Loucy (cell line): ENCODE measurements around the gene BCO2.
A peak's percentile ranks its signal among the peaks of the same experiment; 100 is the strongest.

Experiments used
- H2AFZ ChIP-seq: fragments of 200-600 bp; sonication (generic); 2 replicates; pipeline ENCODE4 v1.6.0; 2016; ENCODE audit warnings: antibody characterized with exemption, mild to moderate bottlenecking, low read length, moderate library complexity
- H3F3A ChIP-seq: fragments of 200-600 bp; 2 replicates; pipeline ENCODE4 v1.6.0; 2016; ENCODE audit warnings: antibody characterized with exemption, low read depth, mild to moderate bottlenecking
- H3K27me3 ChIP-seq: fragments of 200-600 bp; sonication (generic); 2 replicates; pipeline ENCODE4 v1.6.1; 2014; ENCODE audit warnings: low read length, mild to moderate bottlenecking; ENCODE audit not compliant: insufficient read depth, poor library complexity, severe bottlenecking
- H3K36me3 ChIP-seq: fragments of 200-600 bp; sonication (generic); 2 replicates; pipeline ENCODE4 v1.6.1; 2016; ENCODE audit warnings: low read length; ENCODE audit not compliant: insufficient read depth
- H3K4me1 ChIP-seq: fragments of 200-600 bp; sonication (generic); 2 replicates; pipeline ENCODE4 v1.5.1; 2014; ENCODE audit warnings: low read length, mild to moderate bottlenecking; ENCODE audit not compliant: insufficient read depth, poor library complexity, severe bottlenecking
- H3K4me2 ChIP-seq: fragments of 200-600 bp; sonication (generic); 2 replicates; pipeline ENCODE4 v1.6.0; 2014; ENCODE audit warnings: antibody characterized with exemption, low read length, low read depth, mild to moderate bottlenecking; ENCODE audit not compliant: poor library complexity, severe bottlenecking
- H3K4me3 ChIP-seq: fragments of 200-600 bp; sonication (generic); 2 replicates; pipeline ENCODE4 v1.5.1; 2014; ENCODE audit warnings: low read length, mild to moderate bottlenecking, mixed read lengths; ENCODE audit not compliant: poor library complexity, severe bottlenecking
- H3K79me2 ChIP-seq: fragments of 200-600 bp; sonication (generic); 2 replicates; pipeline ENCODE4 v1.6.1; 2014; ENCODE audit warnings: low read length; ENCODE audit not compliant: insufficient read depth
- H3K9ac ChIP-seq: fragments of 200-600 bp; sonication (generic); 2 replicates; pipeline ENCODE4 v1.6.0; 2014; ENCODE audit warnings: mild to moderate bottlenecking, low read depth, low read length, moderate library complexity; ENCODE audit not compliant: poor library complexity, severe bottlenecking
- H3K9me2 ChIP-seq: fragments of 200-600 bp; sonication (generic); replicated peaks from 2 replicates; pipeline ENCODE4 v1.6.1; 2016; ENCODE audit warnings: low read depth, low read length, mixed read lengths
- H3K9me3 ChIP-seq: fragments of 200-600 bp; sonication (generic); 2 replicates; pipeline ENCODE4 v1.6.1; 2014; ENCODE audit warnings: mild to moderate bottlenecking, antibody characterized with exemption, low read length, low read depth; ENCODE audit not compliant: insufficient read depth
- H4K20me1 ChIP-seq: fragments of 200-600 bp; sonication (generic); 2 replicates; pipeline ENCODE4 v1.6.0; 2014; ENCODE audit warnings: antibody characterized with exemption, low read length, mild to moderate bottlenecking; ENCODE audit not compliant: insufficient read depth, poor library complexity, severe bottlenecking
- EZH2phosphoT487 ChIP-seq: fragments of 200-600 bp; IDR thresholded peaks from 2 replicates; pipeline ENCODE4 v1.6.1; 2018; ENCODE audit warnings: antibody characterized with exemption, mild to moderate bottlenecking, moderate library complexity, borderline replicate concordance
- TF ChIP-seq, protein P1 (sequence below): fragments of 200-600 bp; sonication (generic); conservative IDR thresholded peaks from 2 replicates; pipeline ENCODE4 v1.5.1; 2014; ENCODE audit warnings: mild to moderate bottlenecking, antibody characterized with exemption, low read length

Gene BCO2

DNA sequence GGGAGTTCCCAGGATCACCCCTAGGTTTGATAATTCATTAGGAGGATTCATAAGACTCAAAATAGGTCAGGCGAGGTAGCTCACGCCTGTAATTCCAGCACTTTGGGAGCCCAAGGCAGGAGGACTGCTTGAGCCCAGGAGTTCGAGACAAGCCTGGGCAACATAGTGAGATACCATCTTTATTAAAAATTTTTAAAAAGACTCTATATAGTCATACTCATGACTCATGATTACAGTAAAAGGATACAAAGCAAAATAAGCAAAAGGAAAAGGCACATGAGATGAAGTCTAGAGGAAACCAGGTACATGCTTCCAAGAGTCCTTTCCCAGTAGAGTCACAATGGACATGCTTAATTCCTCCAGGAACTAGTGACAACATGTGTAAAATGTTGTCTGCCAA is 37.0 kb downstream of the BCO2 start:
- Histone ChIP-seq H2AFZ (no peak overlapping the region), H3K4me1 (peaks cover 16% of the 10 kb centered on the region), H3K79me2 (no peaks in the 10 kb centered on the region), H3K4me3 (no peak overlapping the region), H4K20me1 (no peaks in the 10 kb centered on the region), H3K27me3 (no peaks in the 10 kb centered on the region), H3K4me2 (peak overlapping the region; percentile 60), H3K9me2 (no peaks in the 10 kb centered on the region), H3K9ac (no peak overlapping the region), H3K36me3 (no peaks in the 10 kb centered on the region), H3F3A (no peaks in the 10 kb centered on the region), H3K9me3 (no peaks in the 10 kb centered on the region)
- TF ChIP-seq EZH2phosphoT487, result no peak
- TF ChIP-seq, protein P1, sequence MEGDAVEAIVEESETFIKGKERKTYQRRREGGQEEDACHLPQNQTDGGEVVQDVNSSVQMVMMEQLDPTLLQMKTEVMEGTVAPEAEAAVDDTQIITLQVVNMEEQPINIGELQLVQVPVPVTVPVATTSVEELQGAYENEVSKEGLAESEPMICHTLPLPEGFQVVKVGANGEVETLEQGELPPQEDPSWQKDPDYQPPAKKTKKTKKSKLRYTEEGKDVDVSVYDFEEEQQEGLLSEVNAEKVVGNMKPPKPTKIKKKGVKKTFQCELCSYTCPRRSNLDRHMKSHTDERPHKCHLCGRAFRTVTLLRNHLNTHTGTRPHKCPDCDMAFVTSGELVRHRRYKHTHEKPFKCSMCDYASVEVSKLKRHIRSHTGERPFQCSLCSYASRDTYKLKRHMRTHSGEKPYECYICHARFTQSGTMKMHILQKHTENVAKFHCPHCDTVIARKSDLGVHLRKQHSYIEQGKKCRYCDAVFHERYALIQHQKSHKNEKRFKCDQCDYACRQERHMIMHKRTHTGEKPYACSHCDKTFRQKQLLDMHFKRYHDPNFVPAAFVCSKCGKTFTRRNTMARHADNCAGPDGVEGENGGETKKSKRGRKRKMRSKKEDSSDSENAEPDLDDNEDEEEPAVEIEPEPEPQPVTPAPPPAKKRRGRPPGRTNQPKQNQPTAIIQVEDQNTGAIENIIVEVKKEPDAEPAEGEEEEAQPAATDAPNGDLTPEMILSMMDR, result no peak

DNA sequence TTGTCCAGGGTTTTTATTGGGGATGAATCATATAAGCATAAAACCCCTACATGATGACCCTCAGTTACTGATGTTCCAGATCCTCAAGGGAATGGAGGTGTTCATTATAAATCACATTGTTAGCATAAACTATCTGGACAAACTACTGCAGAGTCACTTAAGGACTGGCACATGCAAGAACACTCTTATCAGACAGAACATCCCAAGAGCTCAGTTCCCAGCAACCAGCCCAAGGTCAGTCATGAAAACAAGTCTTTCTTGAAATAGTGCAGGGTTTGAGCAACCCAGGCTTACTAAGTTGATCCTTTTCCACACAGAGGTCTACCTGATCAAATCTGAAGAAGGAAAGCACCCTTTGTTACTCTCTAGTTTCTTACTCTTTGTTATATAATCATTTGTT is 37.4 kb downstream of the BCO2 start:
- peaks cover 16% of the 10 kb centered on the region for H3K4me1 ChIP-seq
- H3K4me3 ChIP-seq, result no peak overlapping the region
- no peaks in the 10 kb centered on the region for H3F3A ChIP-seq
- H3K9me3 ChIP-seq, result no peaks in the 10 kb centered on the region
- H2AFZ ChIP-seq, result no peak overlapping the region
- H4K20me1 ChIP-seq, result no peaks in the 10 kb centered on the region
- H3K9ac ChIP-seq, result no peak overlapping the region
- no peaks in the 10 kb centered on the region for H3K79me2 ChIP-seq
- TF ChIP-seq, protein P1, result no peak
- no peak for TF ChIP-seq EZH2phosphoT487
- H3K9me2 ChIP-seq, result no peaks in the 10 kb centered on the region
- no peaks in the 10 kb centered on the region for H3K27me3 ChIP-seq
- no peak overlapping the region for H3K4me2 ChIP-seq
- no peaks in the 10 kb centered on the region for H3K36me3 ChIP-seq

DNA sequence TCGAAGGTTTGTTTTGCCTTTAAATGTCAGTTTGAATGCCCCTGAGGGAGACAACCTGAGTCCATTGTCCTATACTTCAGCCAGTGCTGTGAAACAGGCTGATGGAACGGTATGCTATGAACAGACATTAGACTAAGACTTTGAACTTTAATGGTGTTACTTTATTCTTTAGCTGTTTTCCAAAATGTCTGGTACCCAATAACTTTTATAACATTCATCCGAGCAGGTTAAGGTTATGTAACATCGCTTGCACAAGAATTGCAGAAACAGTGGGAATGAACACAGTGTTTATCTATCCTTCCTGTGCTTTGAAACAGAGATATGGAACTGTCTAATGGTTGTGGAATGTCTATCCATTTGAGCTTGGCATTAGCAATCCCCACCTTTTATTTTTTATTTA is 38.4 kb downstream of the BCO2 start:
- H3K36me3 ChIP-seq, result no peaks in the 10 kb centered on the region
- TF ChIP-seq, protein P1, result no peak
- no peak for TF ChIP-seq EZH2phosphoT487
- H3F3A ChIP-seq, result no peaks in the 10 kb centered on the region
- peaks cover 16% of the 10 kb centered on the region for H3K4me1 ChIP-seq
- H3K9ac ChIP-seq, result no peak overlapping the region
- no peak overlapping the region for H3K4me3 ChIP-seq
- no peaks in the 10 kb centered on the region for H3K79me2 ChIP-seq
- H3K9me2 ChIP-seq, result no peaks in the 10 kb centered on the region
- no peak overlapping the region for H3K4me2 ChIP-seq
- no peaks in the 10 kb centered on the region for H4K20me1 ChIP-seq
- no peaks in the 10 kb centered on the region for H3K9me3 ChIP-seq
- H3K27me3 ChIP-seq, result no peaks in the 10 kb centered on the region
- H2AFZ ChIP-seq, result no peak overlapping the region
